ENCODE results near the gene KRT5.

KRT5 gene

DNA sequence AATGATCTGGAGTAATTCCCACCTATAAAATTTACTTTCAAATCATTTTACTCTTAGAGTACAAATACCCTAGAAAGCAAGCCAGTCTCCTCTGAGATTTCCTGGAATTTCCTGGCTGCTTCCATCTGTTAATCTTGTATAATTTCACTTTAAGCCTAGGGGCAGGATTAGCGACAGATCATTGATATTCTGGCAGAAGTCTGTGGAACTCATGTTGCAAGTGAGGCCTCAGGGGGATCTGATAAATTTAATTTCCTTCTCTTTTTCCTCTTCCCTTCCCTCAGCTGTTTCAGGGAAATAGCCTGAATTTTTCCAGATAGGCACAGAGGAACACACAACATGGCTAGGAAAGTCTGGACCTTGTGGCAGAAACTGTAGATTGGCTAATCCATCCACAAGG is 21.2 kb downstream of the KRT5 start:
- no peak for DNase-seq
- Histone ChIP-seq H3K9me3 (ENCODE audit: severe bottlenecking) (peaks cover 6% of the 10 kb centered on the region), H3K4me3 (ENCODE audit: low read depth, low read length) (no peak overlapping the region), H3K27ac (no peak overlapping the region), H3K36me3 (no peaks in the 10 kb centered on the region), H3K27me3 (ENCODE audit: insufficient read depth, low read depth, severe bottlenecking) (peaks cover 74% of the 10 kb centered on the region)
- TF ChIP-seq, protein P1, sequence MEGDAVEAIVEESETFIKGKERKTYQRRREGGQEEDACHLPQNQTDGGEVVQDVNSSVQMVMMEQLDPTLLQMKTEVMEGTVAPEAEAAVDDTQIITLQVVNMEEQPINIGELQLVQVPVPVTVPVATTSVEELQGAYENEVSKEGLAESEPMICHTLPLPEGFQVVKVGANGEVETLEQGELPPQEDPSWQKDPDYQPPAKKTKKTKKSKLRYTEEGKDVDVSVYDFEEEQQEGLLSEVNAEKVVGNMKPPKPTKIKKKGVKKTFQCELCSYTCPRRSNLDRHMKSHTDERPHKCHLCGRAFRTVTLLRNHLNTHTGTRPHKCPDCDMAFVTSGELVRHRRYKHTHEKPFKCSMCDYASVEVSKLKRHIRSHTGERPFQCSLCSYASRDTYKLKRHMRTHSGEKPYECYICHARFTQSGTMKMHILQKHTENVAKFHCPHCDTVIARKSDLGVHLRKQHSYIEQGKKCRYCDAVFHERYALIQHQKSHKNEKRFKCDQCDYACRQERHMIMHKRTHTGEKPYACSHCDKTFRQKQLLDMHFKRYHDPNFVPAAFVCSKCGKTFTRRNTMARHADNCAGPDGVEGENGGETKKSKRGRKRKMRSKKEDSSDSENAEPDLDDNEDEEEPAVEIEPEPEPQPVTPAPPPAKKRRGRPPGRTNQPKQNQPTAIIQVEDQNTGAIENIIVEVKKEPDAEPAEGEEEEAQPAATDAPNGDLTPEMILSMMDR (IDR thresholded peaks at IDR 0.05; ENCODE audit: low read depth, low read length), result no peak

DNA sequence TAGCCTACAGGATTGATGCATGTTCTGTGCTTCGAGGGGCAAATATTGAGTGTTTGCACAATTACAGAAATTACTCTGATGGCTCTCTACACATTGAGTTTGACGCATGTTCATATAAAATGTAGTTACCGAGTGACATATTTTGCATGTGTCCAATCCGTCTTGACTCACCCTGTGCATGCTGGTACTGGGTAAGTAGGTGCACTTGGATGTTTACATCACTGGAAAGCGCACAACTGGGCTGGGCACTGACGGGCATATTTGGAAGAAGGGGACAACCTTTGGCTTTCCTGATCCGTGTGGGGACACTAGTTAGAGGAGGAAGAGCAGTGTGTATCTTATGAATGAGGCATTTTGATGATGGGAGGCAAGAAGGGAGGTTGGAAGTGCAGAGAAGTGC is 22.2 kb downstream of the KRT5 start:
- TF ChIP-seq, protein P1 (IDR thresholded peaks at IDR 0.05; ENCODE audit: low read depth, low read length), result no peak
- H3K36me3 ChIP-seq, result no peaks in the 10 kb centered on the region

DNA sequence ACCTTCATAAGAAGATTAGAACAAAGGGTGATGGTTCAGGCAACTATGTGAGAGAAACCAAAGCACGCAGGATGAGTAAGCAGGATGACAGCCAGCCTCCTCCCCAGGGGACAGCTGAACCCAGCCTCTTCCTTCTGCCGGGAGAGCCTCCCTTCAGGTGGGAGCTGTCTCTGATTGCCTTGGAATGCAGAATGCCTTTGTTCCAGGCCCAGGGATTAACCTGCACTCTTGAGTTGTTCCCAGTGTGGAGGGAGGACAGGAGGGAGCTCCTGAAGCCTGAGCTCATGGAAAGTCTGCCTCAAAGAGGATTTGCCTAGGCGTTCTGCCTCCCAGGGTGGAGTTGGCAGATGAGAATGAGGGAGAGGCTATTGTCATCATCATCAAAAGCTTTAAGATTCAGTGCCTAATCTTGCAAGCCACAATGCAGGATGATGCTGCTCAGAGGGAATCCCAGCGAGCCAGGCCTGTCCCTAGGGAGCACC is 23.6 kb downstream of the KRT5 start:
- no peak for DNase-seq
- H3K36me3 ChIP-seq, result no peaks in the 10 kb centered on the region
- TF ChIP-seq, protein P1 (IDR thresholded peaks at IDR 0.05; ENCODE audit: low read depth, low read length), result no peak
- no peak overlapping the region for H3K27ac ChIP-seq
- H3K9me3 ChIP-seq (ENCODE audit: severe bottlenecking), result peaks cover 6% of the 10 kb centered on the region
- H3K4me3 ChIP-seq (ENCODE audit: low read depth, low read length), result no peak overlapping the region
- H3K27me3 ChIP-seq (ENCODE audit: insufficient read depth, low read depth, severe bottlenecking), result peaks cover 85% of the 10 kb centered on the region

More for the DNA sequence above, 22.2 kb downstream of the KRT5 start:
- Histone ChIP-seq H3K4me3 (ENCODE audit: low read depth, low read length) (no peak overlapping the region), H3K27me3 (ENCODE audit: insufficient read depth, low read depth, severe bottlenecking) (peaks cover 78% of the 10 kb centered on the region), H3K9me3 (ENCODE audit: severe bottlenecking) (peaks cover 6% of the 10 kb centered on the region), H3K27ac (no peak overlapping the region)
- DNase-seq, result no peak

GRCh38 chr12:52496054-52496453 is 24.1 kb downstream of the KRT5 start:
- Histone ChIP-seq H3K9me3 (ENCODE audit: severe bottlenecking) (peaks cover 6% of the 10 kb centered on the region), H3K27me3 (ENCODE audit: insufficient read depth, low read depth, severe bottlenecking) (peaks cover 87% of the 10 kb centered on the region), H3K4me3 (ENCODE audit: low read depth, low read length) (no peak overlapping the region), H3K36me3 (no peaks in the 10 kb centered on the region), H3K27ac (no peak overlapping the region)
- no peak for DNase-seq
- TF ChIP-seq, protein P1 (IDR thresholded peaks at IDR 0.05; ENCODE audit: low read depth, low read length), result no peak

GRCh38 chr12:52495389-52495788 is 24.8 kb downstream of the KRT5 start:
- Histone ChIP-seq H3K27ac (no peak overlapping the region), H3K4me3 (ENCODE audit: low read depth, low read length) (no peak overlapping the region), H3K36me3 (no peaks in the 10 kb centered on the region), H3K9me3 (ENCODE audit: severe bottlenecking) (peaks cover 1% of the 10 kb centered on the region), H3K27me3 (ENCODE audit: insufficient read depth, low read depth, severe bottlenecking) (peaks cover 82% of the 10 kb centered on the region)
- TF ChIP-seq, protein P1 (IDR thresholded peaks at IDR 0.05; ENCODE audit: low read depth, low read length), result no peak
- no peak for DNase-seq

DNA sequence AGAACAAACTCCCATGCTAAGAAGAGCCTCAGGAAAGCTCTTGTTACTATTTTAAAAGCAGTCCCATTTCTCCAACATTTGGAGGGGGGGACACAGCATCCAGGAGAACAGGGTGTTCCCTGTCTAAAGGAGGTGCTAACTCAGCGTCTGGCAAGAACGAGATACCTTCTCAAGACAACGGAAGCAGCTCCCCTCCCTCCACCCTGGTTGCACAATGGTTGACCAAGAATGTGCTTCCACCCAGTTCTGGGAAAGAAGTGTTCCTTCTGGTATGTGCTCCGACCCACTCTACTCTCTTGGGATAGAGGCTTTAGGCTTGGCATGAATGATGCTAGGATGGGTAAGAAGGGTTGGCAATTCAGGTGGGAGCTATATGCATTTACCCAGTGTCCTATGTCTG is 25.7 kb downstream of the KRT5 start:
- Histone ChIP-seq H3K27me3 (ENCODE audit: insufficient read depth, low read depth, severe bottlenecking) (peaks cover 80% of the 10 kb centered on the region), H3K27ac (no peak overlapping the region), H3K36me3 (no peaks in the 10 kb centered on the region)

More for the DNA sequence above, 25.7 kb downstream of the KRT5 start:
- TF ChIP-seq, protein P1 (IDR thresholded peaks at IDR 0.05; ENCODE audit: low read depth, low read length), result no peak
- H3K9me3 ChIP-seq (ENCODE audit: severe bottlenecking), result no peaks in the 10 kb centered on the region
- H3K4me3 ChIP-seq (ENCODE audit: low read depth, low read length), result no peak overlapping the region
- no peak for DNase-seq

Measured in WERI-Rb-1 (cell line).